Activated T-cell treated with anti-CD3 and anti-CD28 coated beads, Interleukin-2, amount 50 U/mL, for 24 hours (primary cell): Measurements from ENCODE around the gene GOLIM4.

Experiments used
- DNase-seq: peaks from one replicate; pipeline ENCODE4 v3.0.0-alpha.2; 2020
- H3K27ac Mint-ChIP-seq: 2 replicates; pipeline ENCODE4 v1.8.0; 2020; ENCODE audit warnings: mild to moderate bottlenecking, mixed read lengths
- H3K27me3 Mint-ChIP-seq: 2 replicates; pipeline ENCODE4 v1.8.0; 2020; ENCODE audit warnings: mixed read lengths
- H3K36me3 Mint-ChIP-seq: 2 replicates; pipeline ENCODE4 v1.8.0; 2020; ENCODE audit warnings: low read depth, mixed read lengths
- H3K4me1 Mint-ChIP-seq: 2 replicates; pipeline ENCODE4 v1.8.0; 2020; ENCODE audit warnings: low read depth, mixed read lengths
- H3K4me3 Mint-ChIP-seq: 2 replicates; pipeline ENCODE4 v1.8.0; 2020; ENCODE audit warnings: mild to moderate bottlenecking, moderate library complexity, mixed read lengths
- H3K9me3 Mint-ChIP-seq: 2 replicates; pipeline ENCODE4 v1.8.0; 2020; ENCODE audit warnings: mixed read lengths

Gene GOLIM4

GRCh38 chr3:167989066-167989465 lies 106.7 kb downstream of the GOLIM4 start:
- H3K4me3 Mint-ChIP-seq = no peak overlapping the region
- no peak for DNase-seq
- H3K27me3 Mint-ChIP-seq = no peaks in the 10 kb centered on the region
- no peaks in the 10 kb centered on the region for H3K36me3 Mint-ChIP-seq
- H3K9me3 Mint-ChIP-seq = no peaks in the 10 kb centered on the region
- H3K27ac Mint-ChIP-seq = no peak overlapping the region
- H3K4me1 Mint-ChIP-seq = no peaks in the 10 kb centered on the region

- H3K36me3 Mint-ChIP-seq = no peaks in the 10 kb centered on the region
- DNase-seq = no peak
- H3K9me3 Mint-ChIP-seq = no peaks in the 10 kb centered on the region
- H3K27me3 Mint-ChIP-seq = no peaks in the 10 kb centered on the region
- no peak overlapping the region for H3K4me3 Mint-ChIP-seq
- H3K27ac Mint-ChIP-seq = no peak overlapping the region
- H3K4me1 Mint-ChIP-seq = no peaks in the 10 kb centered on the region
Observed at GRCh38 chr3:167983583-167983982, 112.1 kb downstream of the GOLIM4 start.

- Mint-ChIP-seq H3K4me3 (no peak overlapping the region), H3K9me3 (no peaks in the 10 kb centered on the region), H3K4me1 (no peaks in the 10 kb centered on the region), H3K36me3 (no peaks in the 10 kb centered on the region), H3K27me3 (no peaks in the 10 kb centered on the region), H3K27ac (no peak overlapping the region)
- no peak for DNase-seq
Observed at GRCh38 chr3:167978486-167978885, 117.2 kb downstream of the GOLIM4 start.

- no peaks in the 10 kb centered on the region for H3K9me3 Mint-ChIP-seq
- H3K27me3 Mint-ChIP-seq = no peaks in the 10 kb centered on the region
- no peaks in the 10 kb centered on the region for H3K4me1 Mint-ChIP-seq
- H3K4me3 Mint-ChIP-seq = no peak overlapping the region
- DNase-seq = no peak
- no peaks in the 10 kb centered on the region for H3K36me3 Mint-ChIP-seq
- H3K27ac Mint-ChIP-seq = no peak overlapping the region
Observed at GRCh38 chr3:167978071-167978470, 117.7 kb downstream of the GOLIM4 start.

GRCh38 chr3:167976516-167977361 lies 119.0 kb downstream of the GOLIM4 start:
- Mint-ChIP-seq H3K4me1 (no peaks in the 10 kb centered on the region), H3K27ac (no peak overlapping the region), H3K4me3 (no peak overlapping the region), H3K27me3 (no peaks in the 10 kb centered on the region), H3K36me3 (no peaks in the 10 kb centered on the region), H3K9me3 (no peaks in the 10 kb centered on the region)
- DNase-seq = no peak

GRCh38 chr3:167973901-167974300 lies 121.8 kb downstream of the GOLIM4 start:
- Mint-ChIP-seq H3K27me3 (no peaks in the 10 kb centered on the region), H3K36me3 (no peaks in the 10 kb centered on the region), H3K4me3 (no peak overlapping the region), H3K9me3 (no peaks in the 10 kb centered on the region), H3K4me1 (no peaks in the 10 kb centered on the region), H3K27ac (no peak overlapping the region)
- DNase-seq = no peak

GRCh38 chr3:167973046-167973445 lies 122.7 kb downstream of the GOLIM4 start:
- no peak for DNase-seq
- H3K36me3 Mint-ChIP-seq = no peaks in the 10 kb centered on the region
- no peaks in the 10 kb centered on the region for H3K27me3 Mint-ChIP-seq
- no peak overlapping the region for H3K27ac Mint-ChIP-seq
- H3K4me1 Mint-ChIP-seq = no peaks in the 10 kb centered on the region
- H3K9me3 Mint-ChIP-seq = no peaks in the 10 kb centered on the region
- no peak overlapping the region for H3K4me3 Mint-ChIP-seq

- H3K4me1 Mint-ChIP-seq = no peaks in the 10 kb centered on the region
- no peaks in the 10 kb centered on the region for H3K27me3 Mint-ChIP-seq
Observed at GRCh38 chr3:167972502-167972901, 123.2 kb downstream of the GOLIM4 start.

GRCh38 chr3:167969548-167969947 lies 126.2 kb downstream of the GOLIM4 start:
- no peaks in the 10 kb centered on the region for H3K36me3 Mint-ChIP-seq
- no peak overlapping the region for H3K27ac Mint-ChIP-seq
- H3K4me1 Mint-ChIP-seq = no peaks in the 10 kb centered on the region
- H3K9me3 Mint-ChIP-seq = no peaks in the 10 kb centered on the region
- no peak for DNase-seq
- H3K27me3 Mint-ChIP-seq = no peaks in the 10 kb centered on the region
- H3K4me3 Mint-ChIP-seq = no peak overlapping the region

More at GRCh38 chr3:167972502-167972901, 123.2 kb downstream of the GOLIM4 start:
- no peak overlapping the region for H3K27ac Mint-ChIP-seq
- H3K4me3 Mint-ChIP-seq = no peak overlapping the region
- no peak for DNase-seq
- H3K9me3 Mint-ChIP-seq = no peaks in the 10 kb centered on the region
- H3K36me3 Mint-ChIP-seq = no peaks in the 10 kb centered on the region

- H3K9me3 Mint-ChIP-seq = no peaks in the 10 kb centered on the region
- no peak for DNase-seq
- H3K27ac Mint-ChIP-seq = no peak overlapping the region
- no peaks in the 10 kb centered on the region for H3K27me3 Mint-ChIP-seq
- H3K4me1 Mint-ChIP-seq = no peaks in the 10 kb centered on the region
- no peak overlapping the region for H3K4me3 Mint-ChIP-seq
- H3K36me3 Mint-ChIP-seq = no peaks in the 10 kb centered on the region
Observed at GRCh38 chr3:167967257-167968036, 128.3 kb downstream of the GOLIM4 start.
